T-cell (primary cell): ENCODE data around the gene MEIS1. TPM values are rescaled to one million over a fixed set of nuclear protein-coding genes. Genes with fewer than 3 reads are reported as not detected.

Source experiments
- ATAC-seq, 4 experiments: fragments of 200-7000 bp in 3 of 4; fragments of 150-1000 bp in 1 of 4; cut with Tn5 transposase; replicated peaks in 1 of 4; 1 replicate in 3 of 4; 2 replicates in 1 of 4; pipeline ENCODE4 v1.10.0; 2021; ENCODE audit warnings: moderate library complexity in 3 of 4, mild to moderate bottlenecking in 2 of 4, moderate number of reproducible peaks in 1 of 4
- CTCF ChIA-PET, 2 donors: fragments of 300-600 bp; sonication (Branson Sonifier 250); formaldehyde crosslinking; loops; one replicate each; lab custom pipeline; 2022; ENCODE audit warnings: antibody characterized with exemption in 2 of 2; lab: Charles Lee
- POLR2A ChIA-PET, 2 donors: fragments of 300-600 bp; sonication (Branson Sonifier 250); formaldehyde crosslinking; loops; one replicate each; lab custom pipeline; 2022; ENCODE audit warnings: antibody characterized with exemption in 2 of 2; lab: Charles Lee
- DNase-seq, 35 experiments: peaks; one replicate each; pipeline versions ENCODE4 v3.0.0 to v3.0.0-alpha.2; 2013 to 2023
- H3K27ac ChIP-seq: one replicate; pipeline ENCODE4 v1.5.1; 2013; ENCODE audit warnings: low read length
- H3K27me3 ChIP-seq, 2 experiments: replicated peaks in 1 of 2; 1 replicate in 1 of 2; 2 replicates in 1 of 2; pipeline versions ENCODE4 v1.6.1 to v1.7.0; 2013; ENCODE audit warnings: low read length in 1 of 2, mixed read lengths in 1 of 2; ENCODE audit not compliant: control insufficient read depth in 2 of 2, insufficient read depth in 2 of 2; ENCODE audit errors: extremely low read depth in 1 of 2
- H3K36me3 ChIP-seq, 2 donors: 1 replicate in 1 of 2; 2 replicates in 1 of 2; pipeline versions ENCODE4 v1.6.1 to v1.7.0; 2013; ENCODE audit warnings: low read length in 1 of 2; ENCODE audit not compliant: control insufficient read depth in 2 of 2, insufficient read depth in 1 of 2; ENCODE audit errors: extremely low read depth in 1 of 2
- H3K4me1 ChIP-seq, 2 experiments: 1 replicate in 1 of 2; 2 replicates in 1 of 2; pipeline versions ENCODE4 v1.6.1 to v1.7.0; 2013; ENCODE audit warnings: low read length in 2 of 2, mixed read lengths in 1 of 2; ENCODE audit not compliant: insufficient read depth in 2 of 2, control insufficient read depth in 1 of 2; ENCODE audit errors: extremely low read depth in 1 of 2
- H3K4me3 ChIP-seq, 2 donors: 1 replicate in 1 of 2; 2 replicates in 1 of 2; pipeline versions ENCODE4 v1.5.1 to v1.7.0; 2013; ENCODE audit warnings: mild to moderate bottlenecking in 2 of 2, low read length in 1 of 2, moderate library complexity in 1 of 2; ENCODE audit not compliant: control insufficient read depth in 1 of 2; ENCODE audit errors: extremely low read depth in 1 of 2
- H3K9me3 ChIP-seq: 2 replicates; pipeline ENCODE4 v1.7.0; 2013
- H3K27ac Mint-ChIP-seq, 2 donors: one replicate each; pipeline ENCODE4 v1.8.0; 2020 to 2021; ENCODE audit warnings: mild to moderate bottlenecking in 2 of 2, mixed read lengths in 2 of 2
- H3K27me3 Mint-ChIP-seq, 2 donors: one replicate each; pipeline ENCODE4 v1.8.0; 2021 to 2022; ENCODE audit warnings: mixed read lengths in 2 of 2
- H3K36me3 Mint-ChIP-seq: one replicate; pipeline ENCODE4 v1.8.0; 2021; ENCODE audit warnings: mixed read lengths
- H3K4me1 Mint-ChIP-seq, 3 donors: one replicate each; pipeline ENCODE4 v1.8.0; 2020 to 2022; ENCODE audit warnings: mixed read lengths in 3 of 3, mild to moderate bottlenecking in 1 of 3
- H3K4me3 Mint-ChIP-seq, 3 donors: one replicate each; pipeline ENCODE4 v1.8.0; 2020 to 2022; ENCODE audit warnings: mild to moderate bottlenecking in 3 of 3, mixed read lengths in 3 of 3, moderate library complexity in 3 of 3
- H3K9me3 Mint-ChIP-seq, 3 donors: one replicate each; pipeline ENCODE4 v1.8.0; 2020 to 2022; ENCODE audit warnings: mixed read lengths in 3 of 3
- WGBS: methylation state at CpG from one replicate; pipeline ENCODE4 v1.1.5; 2013; ENCODE audit warnings: missing lambda C conversion rate; ENCODE audit not compliant: insufficient coverage; 5-methylcytosine and 5-hydroxymethylcytosine counted together
- total RNA-seq, 35 experiments: library from RNA in 6 of 35; stranded (reverse) in 6 of 35; fragments of 120-200 nt in 1 of 35; gene quantifications; one replicate each; pipeline versions ENCODE4 v1.2.1 to v1.2.4 and lab custom pipeline; 2013 to 2026

MEIS1 gene
- total RNA-seq, 5 donors from 2014 or later (not counting 1 experiment from before 2014, with no cell fraction given), result 0.32 to 3.4 (median 0.90) TPM

DNA sequence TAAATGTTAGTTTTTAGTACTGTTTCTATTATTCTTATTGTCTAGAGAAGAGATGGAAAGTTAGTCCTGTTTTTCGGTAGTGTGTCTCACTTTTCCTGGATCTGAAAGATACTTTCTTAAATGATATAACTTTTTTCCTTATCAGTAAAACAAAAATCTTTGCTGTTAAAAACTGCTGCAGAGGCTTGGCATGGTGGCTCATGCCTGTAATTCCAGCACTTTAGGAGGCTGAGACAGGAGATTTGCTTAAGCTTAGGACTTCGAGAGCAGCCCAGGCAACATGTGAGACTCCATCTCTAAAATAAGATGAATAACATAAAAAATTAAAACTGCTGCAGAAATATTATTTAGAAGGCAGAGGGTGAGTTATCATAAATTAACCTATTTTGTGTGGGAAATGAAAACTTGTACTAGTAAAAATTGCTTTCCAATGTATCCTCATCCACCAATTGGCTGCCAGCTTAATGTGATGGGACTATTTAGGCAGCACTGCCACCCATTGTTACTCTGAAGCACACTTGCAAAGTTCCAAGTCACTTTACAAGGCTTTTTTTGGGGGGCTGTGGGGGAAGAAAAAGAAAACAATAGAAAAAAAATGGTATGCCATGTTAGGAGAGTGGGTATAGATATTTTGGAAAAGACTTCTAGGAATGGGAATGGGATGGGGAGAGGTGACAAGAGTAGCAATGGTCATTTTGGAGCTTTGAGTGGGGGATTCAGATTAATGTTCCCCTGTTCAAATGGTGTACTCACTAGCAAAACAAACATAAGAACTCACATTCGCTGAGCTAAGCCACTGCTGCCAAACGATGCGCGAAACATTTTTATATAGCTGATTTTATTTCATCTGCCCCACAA lies 62.7 kb downstream of the MEIS1 start:
- H3K4me3 ChIP-seq, result no peak overlapping the region
- ATAC-seq, result no peak
- H3K36me3 ChIP-seq, result no peaks in the 10 kb centered on the region
- Mint-ChIP-seq H3K27ac (no peak overlapping the region), H3K36me3 (no peaks in the 10 kb centered on the region), H3K4me1 (no peaks in the 10 kb centered on the region), H3K27me3 (peaks cover 0 to 10% of the 10 kb centered on the region in 2 donors), H3K9me3 (no peaks in the 10 kb centered on the region), H3K4me3 (no peak overlapping the region)
- WGBS, result no CpG with 5 or more reads among the region's 6 CpGs
- no peak overlapping the region for H3K27ac ChIP-seq
- H3K27me3 ChIP-seq, result no peaks in the 10 kb centered on the region
- DNase-seq, result no peak
- ChIA-PET POLR2A (no interaction called here), CTCF (no interaction called here)
- H3K4me1 ChIP-seq, result no peaks in the 10 kb centered on the region
- H3K9me3 ChIP-seq, result no peaks in the 10 kb centered on the region

DNA sequence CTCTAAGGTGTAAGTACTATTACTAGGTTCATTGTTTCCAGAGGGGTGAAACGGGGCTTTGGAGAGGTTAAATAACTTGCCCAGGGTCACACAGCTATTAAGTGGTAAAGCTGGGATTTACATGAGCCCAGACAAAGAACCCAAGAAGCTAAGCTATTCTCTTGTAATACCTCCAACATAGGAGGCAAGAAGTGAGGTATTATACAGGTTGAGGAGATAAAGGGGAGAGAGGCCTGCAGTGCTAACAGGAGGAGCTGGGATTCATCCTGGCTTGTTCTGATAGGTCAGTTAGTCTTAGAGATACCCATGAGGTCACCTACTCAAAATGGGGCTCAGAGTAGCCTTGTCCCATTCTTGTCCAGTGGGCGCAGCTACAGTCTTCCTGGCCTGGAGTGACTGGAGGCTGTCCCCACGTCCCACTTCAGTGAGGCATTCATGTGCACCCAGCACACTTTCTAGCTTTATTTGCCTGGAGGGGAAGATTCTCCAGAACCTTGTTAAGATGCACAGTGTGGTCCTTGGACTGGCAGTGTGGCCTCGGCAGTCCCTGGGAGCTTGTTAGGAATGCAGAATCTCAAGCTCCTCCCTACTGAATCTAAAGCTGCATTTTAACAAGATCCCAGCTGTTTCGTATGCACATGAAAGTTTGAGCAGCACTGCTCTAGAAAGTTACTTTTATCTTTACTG lies 63.5 kb downstream of the MEIS1 start:
- no peak overlapping the region for H3K4me3 ChIP-seq
- H3K27me3 ChIP-seq, result no peaks in the 10 kb centered on the region
- CTCF ChIA-PET, result no interaction called here
- no peaks in the 10 kb centered on the region for H3K36me3 ChIP-seq
- H3K9me3 ChIP-seq, result no peaks in the 10 kb centered on the region
- WGBS, result 63% methylated on average over 3 of the region's 5 CpGs
- Mint-ChIP-seq H3K4me3 (no peak overlapping the region), H3K27me3 (peaks cover 0 to 10% of the 10 kb centered on the region in 2 donors), H3K9me3 (no peaks in the 10 kb centered on the region), H3K36me3 (no peaks in the 10 kb centered on the region), H3K27ac (no peak overlapping the region), H3K4me1 (no peaks in the 10 kb centered on the region)
- DNase-seq (no peak), ATAC-seq (no peak)
- POLR2A ChIA-PET, result no interaction called here
- H3K4me1 ChIP-seq, result no peaks in the 10 kb centered on the region
- H3K27ac ChIP-seq, result no peak overlapping the region

DNA sequence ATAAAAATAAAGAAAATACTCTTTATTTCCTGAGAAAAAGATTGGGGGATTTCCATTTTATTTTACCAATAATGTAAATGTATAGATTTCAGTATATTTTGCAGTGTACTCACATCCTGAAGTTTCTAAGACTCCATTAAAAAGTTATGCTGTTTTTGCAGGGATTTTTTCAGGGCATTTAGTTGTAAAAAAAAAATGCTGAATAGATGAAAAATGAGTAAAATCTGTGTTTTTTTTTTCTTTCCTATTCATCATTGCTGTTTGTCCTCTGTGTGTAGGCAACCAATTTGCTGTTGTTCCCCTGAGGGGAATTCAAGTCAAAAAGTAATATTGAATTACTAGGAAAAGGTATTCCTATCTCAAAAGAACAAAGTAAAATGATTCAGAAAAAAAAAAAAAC lies 66.3 kb downstream of the MEIS1 start:
- no peak overlapping the region for H3K4me3 Mint-ChIP-seq
- no peaks in the 10 kb centered on the region for H3K36me3 Mint-ChIP-seq

DNA sequence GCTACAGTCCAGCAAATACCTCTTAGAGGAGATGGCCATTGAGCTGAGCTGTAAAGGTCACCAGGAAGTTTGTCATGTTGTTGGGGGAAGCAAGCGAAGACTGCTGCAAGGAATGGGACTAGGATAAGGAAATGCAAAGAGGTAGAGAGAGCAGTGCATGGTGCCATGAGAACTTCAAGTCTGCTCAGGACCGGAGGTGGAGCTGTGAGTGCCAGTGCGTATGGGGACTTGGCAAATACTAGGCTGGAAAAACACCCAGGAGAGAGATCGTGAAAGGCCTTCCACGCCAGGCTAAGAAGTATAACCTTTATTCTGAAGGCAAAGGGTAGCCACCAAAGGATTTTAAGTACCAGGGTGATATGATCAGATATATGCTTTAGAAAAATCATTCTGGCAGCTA lies 71.3 kb downstream of the MEIS1 start:
- 86% methylated on average over 4 of the region's 5 CpGs for WGBS
- H3K27me3 Mint-ChIP-seq, result peaks cover 4 to 22% of the 10 kb centered on the region in 2 donors
- no peaks in the 10 kb centered on the region for H3K4me1 Mint-ChIP-seq
- ATAC-seq, result no peak
- CTCF ChIA-PET, result no interaction called here
- H3K4me3 ChIP-seq, result no peak overlapping the region
- no peak overlapping the region for H3K27ac Mint-ChIP-seq
- H3K4me3 Mint-ChIP-seq, result no peak overlapping the region
- POLR2A ChIA-PET, result no interaction called here
- no peak for DNase-seq
- no peaks in the 10 kb centered on the region for H3K9me3 ChIP-seq
- H3K36me3 ChIP-seq, result no peaks in the 10 kb centered on the region
- peaks cover 0 to 4% (median 0%) of the 10 kb centered on the region in 3 donors for H3K9me3 Mint-ChIP-seq
- no peak overlapping the region for H3K27ac ChIP-seq
- H3K27me3 ChIP-seq, result no peaks in the 10 kb centered on the region
- no peaks in the 10 kb centered on the region for H3K4me1 ChIP-seq
- no peaks in the 10 kb centered on the region for H3K36me3 Mint-ChIP-seq

More for the DNA sequence above, 66.3 kb downstream of the MEIS1 start:
- no peaks in the 10 kb centered on the region for H3K9me3 ChIP-seq
- no peak for DNase-seq
- H3K4me1 Mint-ChIP-seq, result no peaks in the 10 kb centered on the region
- H3K27me3 Mint-ChIP-seq, result peaks cover 0 to 3% of the 10 kb centered on the region in 2 donors
- H3K9me3 Mint-ChIP-seq, result peaks cover 0 to 3% (median 0%) of the 10 kb centered on the region in 3 donors
- H3K36me3 ChIP-seq, result no peaks in the 10 kb centered on the region
- POLR2A ChIA-PET, result no interaction called here
- CTCF ChIA-PET, result no interaction called here
- no peaks in the 10 kb centered on the region for H3K27me3 ChIP-seq
- H3K4me3 ChIP-seq, result no peak overlapping the region
- H3K27ac ChIP-seq, result no peak overlapping the region
- H3K4me1 ChIP-seq, result no peaks in the 10 kb centered on the region
- no peak for ATAC-seq
- H3K27ac Mint-ChIP-seq, result no peak overlapping the region

- Histone ChIP-seq H3K27me3 (no peaks in the 10 kb centered on the region), H3K9me3 (no peaks in the 10 kb centered on the region), H3K4me3 (no peak overlapping the region), H3K27ac (no peak overlapping the region), H3K4me1 (no peaks in the 10 kb centered on the region), H3K36me3 (no peaks in the 10 kb centered on the region)
- ATAC-seq (no peak), DNase-seq (no peak)
- Mint-ChIP-seq H3K27ac (no peak overlapping the region), H3K4me1 (no peaks in the 10 kb centered on the region), H3K4me3 (no peak overlapping the region), H3K9me3 (peaks cover 0 to 4% (median 0%) of the 10 kb centered on the region in 3 donors), H3K36me3 (no peaks in the 10 kb centered on the region), H3K27me3 (peaks cover 4 to 22% of the 10 kb centered on the region in 2 donors)
- WGBS, result 94% methylated on average over 8 of the region's 13 CpGs
- ChIA-PET CTCF (no interaction called here), POLR2A (no interaction called here)
These were observed 72.8 kb downstream of the MEIS1 start for GRCh38 chr2:66507673-66508201.

- ChIA-PET POLR2A (no interaction called here), CTCF (no interaction called here)
- Histone ChIP-seq H3K27me3 (no peaks in the 10 kb centered on the region), H3K36me3 (no peaks in the 10 kb centered on the region), H3K27ac (no peak overlapping the region), H3K4me1 (no peaks in the 10 kb centered on the region), H3K9me3 (no peaks in the 10 kb centered on the region), H3K4me3 (no peak overlapping the region)
- H3K4me1 Mint-ChIP-seq, result no peaks in the 10 kb centered on the region
- no peak overlapping the region for H3K4me3 Mint-ChIP-seq
- peaks cover 0 to 4% (median 0%) of the 10 kb centered on the region in 3 donors for H3K9me3 Mint-ChIP-seq
- DNase-seq (no peak), ATAC-seq (no peak)
- no peaks in the 10 kb centered on the region for H3K36me3 Mint-ChIP-seq
- H3K27me3 Mint-ChIP-seq, result peaks cover 4 to 22% of the 10 kb centered on the region in 2 donors
- WGBS, result 46% methylated on average over 14 of the region's 17 CpGs
- H3K27ac Mint-ChIP-seq, result no peak overlapping the region
These were observed 73.7 kb downstream of the MEIS1 start for GRCh38 chr2:66508484-66509071.
